HG03064 (cell line): ENCODE data around the gene MCOLN2.
"Not testable (repeated sequence)": the region's sequence is repeated elsewhere in the genome, so short reads cannot be mapped to it uniquely, and the experiment has no call there.

Source experiments
- ATAC-seq: cut with Tn5 transposase; IDR thresholded peaks from one replicate; pipeline ENCODE4 v1.9.1; 2021; ENCODE audit warnings: low read depth; ENCODE audit not compliant: unreplicated experiment

MCOLN2 gene

DNA sequence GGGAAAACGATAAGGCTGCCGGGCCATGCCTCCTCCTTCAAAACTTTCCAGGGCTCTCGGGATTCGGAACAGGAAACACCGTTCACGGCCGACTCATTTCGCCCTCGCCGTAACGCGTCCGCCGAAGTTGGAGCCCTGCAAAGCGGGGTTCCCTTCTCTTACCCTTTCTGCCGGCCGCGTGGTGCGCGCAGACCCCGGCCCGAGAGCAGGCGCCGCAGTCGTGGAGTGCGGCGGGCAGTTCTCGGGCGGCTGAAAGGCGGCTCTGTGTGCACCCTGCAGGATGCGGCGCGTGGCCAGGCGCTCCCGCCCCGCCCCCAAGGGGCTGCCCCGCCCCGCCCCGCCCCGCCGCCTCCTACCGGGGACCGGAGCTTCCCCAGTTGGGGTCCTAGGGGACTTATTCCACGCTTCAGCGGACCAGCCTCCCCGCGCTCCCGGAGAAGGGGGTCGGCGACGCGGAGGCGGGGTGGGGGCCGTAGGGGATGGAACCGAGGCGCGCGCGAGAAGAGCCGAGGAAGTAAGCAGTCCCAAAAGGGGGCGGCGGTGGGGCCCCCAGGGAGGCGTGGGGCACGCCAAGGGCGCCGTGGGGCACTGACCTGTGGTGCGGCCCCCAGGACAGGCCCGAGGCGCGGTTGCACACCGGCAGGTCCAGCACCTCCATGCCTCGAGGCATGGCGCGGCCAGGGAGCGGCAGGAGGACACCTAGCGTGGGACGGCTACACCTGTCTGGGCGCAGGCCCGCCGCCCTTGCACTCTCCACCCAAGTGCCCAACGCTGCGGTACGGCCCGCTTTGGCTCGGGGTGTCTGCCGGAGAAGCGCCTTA is at the start of gene MCOLN2:
Gene MCOLN2 (minus strand): TSS at position 268 of the 821 bp plus-strand sequence. CDS start 241 bp downstream, at position 27.
- ATAC-seq: peak; percentile 38

DNA sequence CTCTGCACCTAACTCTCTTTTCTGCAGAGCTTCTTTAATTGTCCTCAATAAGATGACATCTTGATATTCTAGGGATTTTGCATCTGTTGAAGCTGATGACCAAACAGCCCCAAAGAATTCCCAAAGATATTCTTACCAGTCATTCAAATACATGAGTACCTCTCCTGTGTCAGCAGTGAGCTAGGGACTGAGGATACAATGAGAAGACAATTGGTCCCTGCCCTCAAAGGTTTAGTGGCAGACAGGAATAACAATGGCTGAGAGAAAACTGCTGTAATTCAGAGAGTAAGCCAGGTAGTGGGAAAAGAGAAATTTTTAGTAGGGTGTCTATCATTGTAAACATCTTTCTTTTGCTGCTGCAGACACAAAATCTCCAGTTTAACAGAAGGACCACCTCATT is 45.5 kb upstream of the MCOLN2 start:
- ATAC-seq: no peak

DNA sequence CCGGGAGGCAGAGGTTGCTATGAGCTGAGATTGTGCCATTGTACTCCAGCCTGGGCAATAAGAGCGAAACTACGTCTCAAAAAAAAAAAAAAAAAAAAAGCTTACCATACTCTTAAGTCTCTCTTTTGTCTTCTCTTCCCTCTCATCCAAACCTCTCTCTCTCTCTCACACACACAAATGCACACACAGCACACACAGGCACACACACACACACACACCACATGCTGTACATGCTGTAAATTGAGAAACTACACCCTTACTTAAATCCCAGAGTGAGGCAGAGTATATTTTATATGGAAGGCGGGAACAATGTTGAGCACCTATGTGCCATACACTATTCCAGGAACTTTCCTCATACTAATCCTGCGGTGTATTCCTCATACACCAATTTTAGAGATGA is 44.9 kb upstream of the MCOLN2 start:
- no peak for ATAC-seq

DNA sequence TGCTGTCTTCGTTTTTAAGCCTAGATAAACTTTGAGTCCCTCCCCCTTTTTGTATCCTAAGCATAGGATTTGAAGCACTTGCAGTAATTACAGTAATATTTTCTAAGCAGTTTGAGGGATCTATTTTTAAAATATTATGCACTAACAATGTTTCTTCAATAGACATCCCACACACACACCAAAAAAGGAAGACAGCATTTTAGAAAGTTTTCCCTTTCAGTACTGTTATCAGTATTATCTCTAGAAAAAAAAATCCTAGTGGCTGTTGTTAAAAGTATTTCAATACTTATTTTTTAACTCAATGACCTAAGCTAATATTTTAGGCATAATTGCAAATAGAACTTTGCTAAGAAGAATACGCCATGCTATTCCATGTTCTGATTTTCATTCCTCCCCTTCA is 36.3 kb upstream of the MCOLN2 start:
- ATAC-seq: no peak

DNA sequence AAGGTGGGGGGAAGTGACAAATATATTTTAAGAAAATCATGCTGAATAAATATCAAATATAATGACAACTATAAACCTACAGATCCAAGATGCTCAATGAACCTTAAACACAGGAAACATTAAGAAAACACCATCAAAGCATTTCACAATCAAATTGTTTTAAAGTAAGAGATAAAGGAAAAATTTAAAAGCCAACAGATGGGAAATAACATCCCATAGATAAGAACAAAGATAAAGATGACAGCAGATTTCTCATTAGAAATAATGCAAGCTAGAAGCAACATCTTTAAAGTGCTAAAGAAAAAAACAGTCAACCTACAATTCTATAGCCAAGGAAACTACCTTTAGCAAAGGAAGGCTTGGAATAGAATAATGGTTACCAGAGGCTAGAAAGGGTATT is 33.6 kb upstream of the MCOLN2 start:
- no peak for ATAC-seq

DNA sequence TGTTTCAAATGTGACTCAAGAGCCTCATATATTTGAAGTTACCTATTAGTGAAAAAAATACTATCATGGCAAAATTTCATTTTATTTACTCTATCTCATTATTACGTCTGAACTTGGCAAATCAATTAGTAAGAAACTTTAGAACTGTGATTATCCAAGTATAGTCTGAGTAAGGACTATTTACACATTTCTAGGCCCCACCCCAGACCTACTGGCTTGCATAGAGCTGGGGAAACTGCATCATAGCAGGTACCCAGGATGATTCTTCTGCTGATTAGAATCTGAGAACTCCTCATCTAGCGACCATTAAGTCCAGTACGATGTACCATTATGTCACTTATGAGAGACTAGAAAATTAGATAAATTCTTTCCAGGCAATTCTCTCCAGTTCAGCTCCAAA is 31.2 kb upstream of the MCOLN2 start:
- no peak for ATAC-seq

DNA sequence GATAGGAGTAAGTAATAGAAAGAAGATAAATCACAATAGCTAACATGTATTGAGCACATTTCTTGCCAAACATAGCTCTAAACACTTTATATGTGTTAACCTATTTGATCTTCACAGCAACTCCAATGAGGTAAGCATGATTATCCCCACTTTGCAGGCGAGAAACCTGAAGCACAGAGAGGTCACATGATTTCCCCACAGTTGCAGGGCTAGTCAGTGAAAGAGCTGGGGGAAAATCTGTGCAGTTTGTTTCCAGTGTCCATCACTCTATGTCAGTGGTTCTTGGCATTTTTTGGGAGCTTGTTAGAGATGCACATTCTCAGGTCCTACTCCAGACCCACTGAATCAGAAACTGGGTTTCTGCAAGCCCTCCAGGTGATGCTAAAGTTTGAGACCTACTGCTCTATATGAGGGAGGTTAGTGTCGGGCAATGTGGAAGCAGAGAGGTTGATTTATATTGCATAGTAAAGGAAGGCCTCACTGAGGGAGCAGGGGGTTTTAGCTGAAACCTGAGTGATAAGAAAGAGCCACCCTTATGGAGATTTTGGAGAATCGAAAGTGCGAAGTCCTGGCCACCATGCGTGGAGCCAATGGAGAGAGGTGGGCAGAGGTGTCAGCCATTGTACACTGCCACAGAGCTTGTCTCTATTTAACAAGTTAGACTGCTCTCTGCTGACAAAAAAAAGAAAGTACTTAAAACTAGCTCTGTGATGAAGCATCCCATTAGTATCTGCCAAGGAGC is 30.5 kb upstream of the MCOLN2 start:
- ATAC-seq: peak; percentile 77

DNA sequence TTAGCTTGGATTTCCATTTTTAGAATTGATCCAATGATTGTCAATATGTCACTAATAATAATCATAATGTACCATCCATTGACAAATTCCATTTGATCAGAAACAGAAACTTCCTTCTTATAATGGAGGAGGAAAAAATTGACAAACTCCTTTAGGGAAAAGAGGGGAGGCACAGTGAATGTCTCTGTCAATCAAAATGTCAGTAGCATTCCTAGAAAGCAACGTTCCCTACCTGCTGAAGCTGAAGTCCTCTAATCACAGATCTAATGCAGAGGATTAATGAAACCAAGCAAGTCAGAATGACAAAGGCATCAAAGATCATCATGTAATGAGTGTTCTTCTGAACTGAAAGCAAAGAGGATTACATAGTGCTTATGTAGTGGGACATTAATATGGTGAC is 29.0 kb upstream of the MCOLN2 start:
- no peak for ATAC-seq

DNA sequence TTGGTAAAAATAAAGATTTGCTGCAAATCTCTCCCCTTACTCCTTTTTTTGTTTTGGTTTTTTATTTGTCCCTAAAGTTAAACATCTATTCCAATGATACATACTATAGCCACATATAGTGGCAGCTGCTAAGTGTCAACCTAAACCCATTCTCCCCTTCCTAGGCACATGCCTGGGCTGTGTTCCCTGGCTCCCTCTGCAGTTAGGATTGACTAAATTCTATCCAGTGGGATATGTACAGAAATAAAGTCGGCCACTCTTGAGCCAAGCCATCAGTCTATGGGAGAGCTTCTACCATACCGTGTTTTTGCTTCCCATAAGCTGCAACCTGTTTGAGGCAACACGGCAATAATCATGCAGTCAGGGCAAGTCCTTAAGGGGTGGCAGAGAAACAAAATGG is 27.8 kb upstream of the MCOLN2 start:
- ATAC-seq: no peak

DNA sequence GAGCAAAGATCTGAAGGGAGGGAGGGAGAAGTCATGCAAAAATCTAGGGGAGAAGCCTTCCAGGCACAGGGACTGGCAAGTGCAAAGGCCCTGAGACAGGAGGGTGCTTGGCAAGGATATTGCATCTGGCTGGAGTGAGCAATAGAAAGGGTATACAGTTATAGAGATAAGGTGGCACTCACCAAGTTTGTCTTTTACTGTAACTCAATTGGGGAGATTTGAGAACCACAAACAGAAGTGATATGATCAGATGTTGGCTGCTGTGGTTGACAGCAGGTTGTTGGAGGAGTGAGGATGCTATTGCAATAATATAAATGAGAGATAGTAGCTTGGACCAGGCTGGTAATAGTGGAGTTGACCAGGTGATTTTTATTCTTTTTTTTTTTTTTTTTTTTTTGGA is 25.8 kb upstream of the MCOLN2 start:
- no peak for ATAC-seq

DNA sequence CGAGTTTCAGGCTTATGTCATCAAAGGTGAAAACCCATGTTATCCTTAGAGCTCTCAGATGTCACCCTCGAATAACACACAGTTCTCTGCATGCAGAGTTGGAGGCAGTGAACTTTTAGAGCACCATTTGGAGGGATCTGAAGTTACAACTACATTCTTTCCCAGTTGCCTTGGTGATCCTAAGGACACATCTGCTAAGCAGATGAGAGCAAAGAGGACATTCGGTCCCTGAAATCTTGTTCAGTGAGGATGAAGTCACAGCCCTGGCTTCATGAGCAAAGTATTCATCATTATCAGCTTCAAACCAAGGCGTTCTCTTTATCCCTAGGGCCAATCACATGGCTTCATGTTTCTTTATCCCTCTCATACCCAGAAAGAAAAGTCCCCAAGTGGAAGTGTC is 23.1 kb upstream of the MCOLN2 start:
- ATAC-seq: no peak

DNA sequence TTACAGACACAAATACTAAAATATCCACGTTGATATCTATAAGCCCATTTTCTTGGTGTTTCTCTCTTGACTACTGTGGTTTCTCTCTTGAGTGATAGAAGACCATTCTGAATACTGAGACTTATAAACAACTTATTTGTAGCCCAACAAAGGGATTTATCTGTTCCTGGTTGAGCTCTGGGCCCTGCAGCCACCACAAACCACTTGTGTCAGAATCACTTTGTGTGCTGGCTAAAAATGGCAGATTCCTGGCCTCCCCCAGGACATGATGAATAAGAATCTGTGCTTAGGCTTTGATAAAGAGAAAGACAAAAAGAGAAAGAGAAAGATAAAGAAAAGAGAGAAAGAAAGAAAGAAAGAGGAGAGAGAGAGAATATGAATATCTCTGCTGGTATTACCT is 18.9 kb upstream of the MCOLN2 start:
- no peak for ATAC-seq

DNA sequence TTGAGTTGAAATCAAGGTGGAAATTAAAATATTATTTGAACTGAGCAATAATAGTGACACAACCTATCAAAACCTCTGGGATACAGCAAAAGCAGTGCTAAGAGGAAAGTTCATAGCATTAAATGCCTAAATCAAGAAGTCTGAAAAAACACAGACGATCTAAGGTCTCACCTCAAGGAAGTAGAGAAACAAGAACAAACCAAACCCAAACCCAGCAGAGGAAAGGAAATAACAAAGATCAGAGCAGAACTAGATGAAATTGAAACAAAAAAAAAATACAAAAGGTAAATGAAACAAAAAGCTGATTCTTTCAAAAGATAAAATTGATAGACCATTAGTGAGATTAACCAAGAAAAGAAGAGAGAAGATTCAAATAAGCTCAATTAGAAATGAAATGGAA is 8.7 kb upstream of the MCOLN2 start:
- not testable (repeated sequence) for ATAC-seq

DNA sequence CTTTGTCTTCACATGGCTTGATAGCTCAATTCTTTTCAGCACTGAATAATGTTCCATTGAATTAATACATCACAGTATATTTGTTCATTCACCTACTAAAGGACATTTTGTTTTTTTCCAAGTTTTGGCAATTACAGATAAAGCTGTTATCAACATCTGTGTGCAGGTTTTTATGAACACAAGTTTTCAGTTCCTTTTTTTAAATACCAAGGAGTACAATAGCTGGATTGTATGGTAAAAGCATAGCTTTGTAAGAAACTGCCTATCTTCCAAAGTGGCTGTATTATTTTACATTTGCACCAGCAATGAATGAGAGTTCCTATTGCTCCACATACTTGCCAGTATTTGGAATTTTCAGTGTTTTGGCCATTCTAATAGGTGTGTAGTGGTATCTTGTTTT is 4.8 kb upstream of the MCOLN2 start:
- ATAC-seq: no peak

DNA sequence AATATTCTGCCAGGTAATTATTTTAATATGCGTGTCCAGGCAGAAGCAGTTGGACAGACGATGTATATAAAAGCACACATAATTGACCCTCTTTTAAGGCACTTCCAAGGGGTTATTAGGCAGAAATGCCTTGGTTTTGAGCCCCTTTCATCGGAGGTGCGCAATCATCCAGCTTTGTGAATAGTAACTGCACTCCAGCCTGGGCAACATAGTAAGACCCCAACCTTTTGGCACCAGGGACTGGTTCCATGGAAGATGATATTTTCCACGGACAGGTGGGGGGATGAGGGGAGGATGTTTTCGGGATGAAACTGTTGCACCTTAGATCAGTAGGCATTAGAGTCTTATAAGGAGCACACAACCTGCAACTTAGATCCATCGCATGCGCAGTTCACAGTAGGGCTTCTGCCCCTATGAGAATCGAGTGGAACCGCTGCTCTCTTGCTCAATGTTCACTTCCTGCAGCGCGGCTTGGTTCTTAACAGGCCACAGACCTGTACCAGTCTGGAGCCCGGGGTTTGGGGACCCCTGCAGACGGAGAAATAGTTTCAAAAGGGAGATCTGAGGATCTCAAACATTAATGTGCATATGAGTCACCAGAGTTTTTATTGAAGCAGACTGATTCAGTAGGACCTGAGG is 1.8 kb upstream of the MCOLN2 start:
- ATAC-seq: peak; percentile 21

DNA sequence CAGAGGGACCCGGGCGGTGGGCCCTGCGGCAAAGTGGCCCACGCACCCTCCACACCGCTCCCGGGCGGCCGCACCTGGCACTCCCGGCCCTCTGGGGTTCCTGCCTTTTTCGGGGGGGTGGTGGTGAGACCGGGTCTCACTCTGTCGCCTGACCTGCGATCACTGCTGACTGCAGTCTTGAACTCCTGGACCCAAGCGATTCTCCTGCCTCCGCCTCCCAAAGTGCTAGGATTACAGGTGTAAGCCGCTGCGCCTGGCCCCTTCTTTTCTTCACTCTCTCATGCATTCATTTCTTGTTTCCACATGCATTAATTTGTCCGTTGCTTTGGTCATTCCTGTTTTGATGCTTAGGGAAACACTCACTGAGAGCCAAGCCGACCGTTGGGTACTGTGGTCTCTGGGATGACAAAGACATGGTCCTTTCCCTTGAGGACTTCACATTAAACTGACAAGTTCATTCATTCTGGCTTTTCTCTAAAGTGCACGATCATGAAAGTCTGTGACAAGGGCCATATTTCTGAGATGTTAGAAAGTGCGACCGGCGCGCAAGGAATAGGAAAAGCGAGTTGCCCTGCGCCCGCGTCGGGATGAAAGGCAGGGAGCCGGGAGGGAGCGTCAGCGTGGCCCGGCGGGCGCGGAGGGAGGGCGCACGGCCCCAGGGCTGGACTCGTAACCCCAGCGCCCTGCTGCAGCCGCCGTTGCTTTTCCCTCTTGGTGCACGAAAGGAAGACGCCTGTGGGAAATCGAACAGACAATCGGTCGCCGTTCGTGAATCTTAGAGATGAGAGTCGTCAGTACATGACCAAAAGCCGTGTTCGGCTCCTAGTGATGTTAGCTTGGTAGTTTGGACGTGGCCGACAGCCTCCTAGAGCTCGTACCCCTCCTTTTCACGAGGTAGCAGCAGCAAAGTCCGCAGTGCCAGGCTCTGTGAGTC is 1.0 kb upstream of the MCOLN2 start:
- ATAC-seq: peak; percentile 6

DNA sequence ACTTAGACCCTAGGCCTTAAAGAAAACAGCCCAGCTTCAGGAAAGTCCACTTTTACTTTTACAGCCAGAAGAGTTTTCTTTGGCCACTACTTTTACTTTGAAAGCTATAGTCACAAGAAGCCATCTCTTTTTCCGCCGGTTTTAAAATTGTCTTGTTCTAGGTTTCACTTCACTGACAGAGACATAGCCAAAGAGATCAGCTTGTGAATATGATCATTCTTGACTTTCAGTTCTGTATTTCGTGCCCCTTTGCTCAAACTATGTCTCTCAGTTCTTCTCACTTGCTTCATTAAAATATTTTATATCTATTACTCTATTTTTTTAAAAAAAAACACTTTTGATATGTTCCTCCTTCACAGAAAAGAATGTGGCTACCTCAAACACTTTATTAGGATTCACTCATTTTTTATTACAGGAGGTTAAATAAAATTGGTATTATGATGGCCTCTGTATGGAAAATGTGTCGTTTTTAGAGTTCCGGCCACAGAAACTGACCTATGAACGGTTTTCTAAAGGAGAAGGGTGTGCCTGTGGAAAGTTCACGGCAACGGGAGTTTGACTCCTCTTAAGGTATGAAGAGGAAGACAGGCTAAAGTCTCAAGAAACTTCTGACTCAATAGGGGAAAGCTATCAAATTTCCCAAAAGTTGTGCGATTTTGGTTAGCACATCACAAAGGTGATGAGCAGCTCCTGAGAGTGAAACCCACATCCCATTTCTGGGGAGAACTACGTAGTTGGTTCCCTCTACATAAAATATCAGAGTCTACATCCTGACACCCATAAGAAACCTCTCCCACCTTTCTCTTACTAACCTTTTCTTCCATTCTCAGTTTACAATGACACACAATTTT is 1.2 kb downstream of the MCOLN2 start:
- ATAC-seq: peak; percentile 39

DNA sequence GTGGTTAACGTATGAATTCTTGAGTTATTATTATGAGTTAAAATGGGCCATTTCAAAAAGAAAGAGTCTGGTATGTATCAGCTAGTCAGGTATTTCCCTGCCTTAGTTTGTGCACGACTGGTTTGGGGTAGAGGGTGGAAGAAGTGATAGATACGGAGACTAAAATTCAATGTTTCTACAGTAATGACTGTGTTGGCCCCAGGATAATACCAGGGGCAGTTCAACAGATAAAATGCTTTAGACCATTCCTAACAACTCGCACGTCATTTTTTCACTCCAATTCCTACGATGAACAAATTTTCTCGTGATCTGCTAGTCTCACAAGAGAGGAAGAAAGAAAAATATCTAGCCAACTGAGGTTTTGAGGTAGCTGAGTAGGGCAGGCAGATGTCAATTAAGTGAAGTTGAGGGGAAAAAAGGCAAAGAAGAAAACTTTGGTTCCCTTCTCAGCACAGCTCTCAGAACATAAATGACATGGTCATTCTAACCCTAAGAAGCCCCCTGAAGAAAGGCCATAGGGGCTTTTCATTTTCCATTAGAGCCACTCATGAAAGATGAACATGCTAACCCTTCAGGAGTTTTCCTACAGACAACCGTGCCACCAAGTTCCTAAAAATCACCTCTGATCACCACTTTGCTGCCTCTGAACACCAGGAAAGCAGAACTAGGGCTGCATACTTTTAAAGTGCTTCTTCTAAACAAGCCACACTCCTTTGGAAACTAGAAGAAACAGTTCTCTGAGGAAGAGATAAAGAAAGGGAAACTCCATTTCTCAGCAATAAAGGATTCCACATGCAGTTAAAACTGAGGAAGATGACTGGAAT is 5.6 kb downstream of the MCOLN2 start:
- ATAC-seq: no peak

DNA sequence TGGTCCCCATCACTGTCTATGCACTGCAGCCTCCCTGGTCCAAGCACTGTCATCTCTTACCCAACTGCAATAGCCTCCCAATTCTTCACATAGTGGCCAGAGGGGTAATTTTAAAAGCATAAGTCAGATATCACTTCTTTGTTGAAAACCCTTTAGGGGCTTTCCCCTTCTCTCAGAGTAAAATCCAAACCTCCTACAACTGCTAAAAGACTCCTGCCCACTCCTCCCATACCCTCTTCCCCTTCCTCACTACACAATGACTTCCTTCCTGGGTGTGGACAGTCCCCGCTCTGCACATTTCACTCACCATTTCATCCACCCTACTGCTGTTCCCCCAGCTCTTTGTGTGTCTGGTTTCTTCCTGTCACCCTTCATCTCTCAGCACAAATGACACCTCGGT is 8.3 kb downstream of the MCOLN2 start:
- ATAC-seq: peak; percentile 45
